GM18909 (cell line): Measurements from ENCODE around the gene ZNF41.

ENCODE experiments used
- ATAC-seq: cut with Tn5 transposase; IDR thresholded peaks from one replicate; pipeline ENCODE4 v1.9.1; 2021; ENCODE audit warnings: mild to moderate bottlenecking; ENCODE audit not compliant: unreplicated experiment, poor library complexity

Gene ZNF41

DNA sequence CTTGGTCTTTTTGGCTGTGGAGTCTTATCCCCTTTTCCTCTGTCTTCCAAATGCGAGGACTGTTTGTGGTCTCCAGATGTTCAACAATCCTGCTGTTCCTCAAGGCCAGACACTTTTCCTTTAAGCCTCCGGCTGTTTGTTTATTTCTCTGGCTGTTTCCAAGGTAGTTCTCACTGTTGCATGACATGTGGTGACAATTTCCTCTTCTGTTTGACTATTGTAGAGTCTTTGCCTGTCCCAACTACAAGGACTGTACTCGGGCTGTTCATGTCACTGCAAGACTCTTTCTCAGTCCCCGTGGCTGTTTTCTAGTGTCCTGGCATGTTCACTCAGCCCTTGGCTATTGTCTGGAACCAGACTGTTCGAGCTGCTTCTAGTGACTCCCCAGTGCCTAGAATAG is 62.1 kb downstream of the ZNF41 start:
- ATAC-seq: no peak

- ATAC-seq: no peak
Observed at GRCh38 chrX:47420265-47420664, 62.8 kb downstream of the ZNF41 start.

DNA sequence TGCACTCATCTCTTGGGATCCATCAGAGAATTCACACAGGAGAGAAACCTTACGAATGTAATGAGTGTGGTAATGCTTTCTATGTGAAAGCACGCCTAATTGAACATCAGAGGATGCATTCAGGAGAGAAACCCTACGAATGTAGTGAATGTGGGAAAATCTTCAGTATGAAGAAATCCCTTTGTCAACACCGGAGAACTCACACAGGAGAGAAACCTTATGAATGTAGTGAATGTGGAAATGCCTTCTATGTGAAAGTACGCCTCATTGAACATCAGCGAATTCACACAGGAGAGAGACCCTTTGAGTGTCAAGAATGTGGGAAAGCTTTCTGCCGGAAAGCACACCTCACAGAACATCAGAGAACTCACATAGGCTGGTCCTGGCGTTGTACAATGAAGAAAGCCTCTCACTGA is 69.8 kb downstream of the ZNF41 start:
- ATAC-seq: no peak
